ENCODE data around the gene LMBRD2. TPM values are rescaled to one million over a fixed set of nuclear protein-coding genes. Genes with fewer than 3 reads are reported as not detected.

LMBRD2 gene
- total and polyA plus RNA-seq, 9 of the 15 experiments (the other 6 are each of a cell fraction or from before 2014, with no cell fraction given) = 2.1 to 24.2 (median 10.6) TPM

- no peak for TF ChIP-seq PBX2 (CRISPR knock-in tag; IDR thresholded peaks at IDR 0.05; ENCODE audit: low read depth)
- peak; percentile 38; the same call in 1 of the 2 replicates for TF ChIP-seq PBX2 (tag; conservative IDR thresholded peaks at IDR 0.05; ENCODE audit: low read depth)
- TF ChIP-seq ZNF445 (CRISPR knock-in tag; IDR thresholded peaks at IDR 0.05; ENCODE audit: low read depth) = no peak
- peak; percentile 77; the same call in 1 of the 2 replicates for TF ChIP-seq GATAD2B (IDR thresholded peaks at IDR 0.05; ENCODE audit: borderline replicate concordance)
- TF ChIP-seq MECOM (CRISPR knock-in tag; IDR thresholded peaks at IDR 0.05) = peak; percentile 69
- peak; percentile 76 for TF ChIP-seq TAL1 (IDR thresholded peaks at IDR 0.05)
- TF ChIP-seq U2AF1 (optimal IDR thresholded peaks at IDR 0.05; ENCODE audit: low read depth, low read length) = no peak
- TF ChIP-seq NONO (IDR thresholded peaks at IDR 0.05; ENCODE audit: low read depth in 2 of 2, low read length in 1 of 2) = no peak
- TF ChIP-seq SMARCE1 (IDR thresholded peaks at IDR 0.05) = peak; percentile 58; the same call in 1 of the 2 replicates
- peak; percentile 82 for TF ChIP-seq EP300 (IDR thresholded peaks at IDR 0.05; ENCODE audit: low read length)
- no peak for TF ChIP-seq MCM7 (IDR thresholded peaks at IDR 0.05)
- 0 out of 4 replicates have a peak, but pooled peaks of 1 of the 2 experiments have one; percentile 30 for TF ChIP-seq TBL1XR1 (IDR thresholded peaks at IDR 0.05; ENCODE audit: low read length in 2 of 2)
- TF ChIP-seq RCOR1 (IDR thresholded peaks at IDR 0.05; ENCODE audit: borderline replicate concordance in 1 of 2, low read depth in 2 of 2, low read length in 2 of 2) = peak in 1 of 2 experiments; percentile 38; a peak in 1 of 4 replicates
Observed at GRCh38 chr5:36111238-36111637, 40.4 kb downstream of the LMBRD2 start (continued).
